ENCODE results near the gene B4GALNT4. TPM values are rescaled to one million over a fixed set of nuclear protein-coding genes. Genes with fewer than 3 reads are reported as not detected.
A peak's percentile ranks its signal among the peaks of the same experiment; 100 is the strongest.

Gene B4GALNT4
- total RNA-seq, 1 donor from 2014 or later: not detected

DNA sequence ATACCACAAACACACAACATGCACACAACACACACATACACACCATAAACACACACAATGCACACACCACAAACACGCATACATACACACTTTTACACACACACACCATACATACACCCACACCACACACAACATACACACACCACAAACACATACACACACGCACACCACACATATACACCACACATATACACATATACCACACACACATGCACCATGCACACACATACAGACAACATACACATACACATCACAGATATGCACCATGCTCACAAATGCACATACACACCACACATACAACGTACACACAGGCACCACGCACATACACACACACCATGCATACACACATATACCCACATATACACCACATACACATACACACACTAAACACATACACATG lies 11.7 kb upstream of the B4GALNT4 start:
- DNase-seq (ENCODE audit: low spot score): no peak

GRCh38 chr11:358129-358800 lies 11.0 kb upstream of the B4GALNT4 start:
- DNase-seq (ENCODE audit: low spot score): peak; percentile 84

DNA sequence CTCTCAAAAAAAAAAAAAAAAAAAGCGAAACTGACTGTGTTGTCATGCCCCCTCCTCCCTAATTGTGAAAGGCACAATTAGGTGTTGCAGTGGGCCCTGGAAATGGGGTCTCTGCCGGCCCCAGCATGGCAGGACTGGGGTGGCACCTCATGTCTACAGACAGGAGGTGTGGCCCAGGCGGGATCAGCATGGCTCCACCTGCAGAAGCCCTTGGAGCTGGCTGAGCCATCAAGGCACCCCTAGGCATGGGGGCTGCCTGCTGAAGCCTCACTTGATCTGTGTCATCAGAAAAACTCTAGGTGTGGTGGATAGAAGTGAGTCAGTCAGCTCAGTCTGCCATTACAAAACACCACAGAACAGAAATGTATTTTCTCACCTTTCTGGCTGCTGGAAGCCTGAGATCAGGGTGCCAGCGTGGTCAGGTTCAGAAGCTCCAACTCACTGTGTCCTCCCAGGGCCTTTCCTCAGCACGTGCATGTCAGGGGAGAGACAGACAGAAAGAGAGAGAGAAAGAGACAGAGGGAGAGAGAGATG lies 10.1 kb upstream of the B4GALNT4 start:
- peak; percentile 39 for DNase-seq (ENCODE audit: low spot score)

- DNase-seq (ENCODE audit: low spot score): peak; percentile 89
These were observed 8.7 kb upstream of the B4GALNT4 start for GRCh38 chr11:360326-361280.

DNA sequence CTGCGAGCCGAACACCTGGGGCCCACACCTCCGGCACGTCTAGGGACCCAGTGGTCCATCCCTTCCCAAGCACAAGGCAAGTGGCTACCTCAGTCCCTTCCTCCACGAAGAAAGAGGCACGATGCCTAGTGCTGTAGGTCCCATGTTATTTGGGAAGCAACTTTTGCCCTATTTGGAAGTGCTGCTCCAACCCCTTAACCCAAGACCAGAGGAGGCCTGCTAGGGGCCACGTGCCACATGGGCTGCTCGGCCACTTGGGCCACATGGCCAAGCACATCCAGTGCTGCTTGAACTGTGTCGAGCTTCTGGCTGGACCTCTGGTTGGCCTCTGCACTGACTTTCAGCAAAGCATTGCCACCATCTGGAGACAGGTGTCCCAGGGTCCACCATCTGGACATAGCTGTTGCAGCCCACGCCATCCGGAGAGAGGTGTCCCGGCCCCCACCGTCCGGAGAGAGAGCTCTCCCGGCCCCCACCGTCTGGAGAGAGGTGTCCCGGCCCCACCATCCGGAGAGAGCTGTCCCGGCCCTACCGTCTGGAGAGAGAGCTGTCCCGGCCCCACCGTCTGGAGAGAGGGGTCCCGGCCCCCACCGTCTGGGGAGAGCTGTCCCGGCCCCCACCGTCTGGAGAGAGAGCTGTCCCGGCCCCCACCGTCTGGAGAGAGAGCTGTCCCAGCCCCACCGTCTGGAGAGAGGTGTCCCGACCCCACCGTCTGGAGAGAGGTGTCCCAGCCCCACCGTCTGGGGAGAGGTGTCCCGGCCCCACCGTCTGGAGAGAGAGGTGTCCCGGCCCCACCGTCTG lies 6.5 kb upstream of the B4GALNT4 start:
- DNase-seq (ENCODE audit: low spot score): peak; percentile 85

GRCh38 chr11:363443-363805 lies 5.9 kb upstream of the B4GALNT4 start:
- peak; percentile 43 for DNase-seq (ENCODE audit: low spot score)

GRCh38 chr11:363948-364761 lies 5.1 kb upstream of the B4GALNT4 start:
- peak; percentile 90 for DNase-seq (ENCODE audit: low spot score)

DNA sequence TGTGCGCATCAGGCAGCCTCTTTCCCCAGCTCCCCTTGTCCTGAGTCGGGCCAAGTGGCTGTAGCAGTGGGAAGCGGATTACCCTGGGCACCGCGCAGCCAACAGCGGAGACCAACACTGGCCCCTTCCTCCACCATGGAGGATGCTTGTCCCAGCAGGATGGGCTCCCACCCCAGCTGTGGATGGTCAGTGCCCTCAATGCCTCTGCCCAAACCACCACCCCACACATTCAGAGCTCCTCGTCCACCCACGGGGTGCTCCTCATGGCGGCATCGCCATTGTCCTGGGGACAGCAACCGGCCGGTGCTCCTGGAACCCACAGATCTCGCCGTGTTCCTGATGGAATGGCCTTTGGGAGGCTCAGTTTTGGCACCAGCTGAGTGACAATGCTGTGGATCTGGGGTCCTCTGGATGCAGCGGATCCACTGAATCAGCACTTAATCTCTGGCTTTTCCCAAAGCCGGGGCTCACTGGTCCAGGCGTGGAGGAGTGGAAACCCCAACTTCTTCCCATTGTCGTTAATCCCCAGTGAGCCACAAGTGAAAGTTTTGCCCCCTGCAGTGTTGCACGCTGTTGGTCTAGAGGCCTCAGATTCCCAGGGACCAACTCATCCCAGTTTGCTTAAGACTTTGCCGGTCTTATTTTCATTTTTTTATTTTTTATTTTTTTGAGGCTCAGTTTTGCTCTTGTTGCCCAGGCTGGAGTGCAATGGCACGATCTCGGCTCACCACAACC lies 4.1 kb upstream of the B4GALNT4 start:
- no peak for DNase-seq (ENCODE audit: low spot score)

- no peak for DNase-seq (ENCODE audit: low spot score)
These were observed 3.5 kb upstream of the B4GALNT4 start for GRCh38 chr11:365831-366230.

DNA sequence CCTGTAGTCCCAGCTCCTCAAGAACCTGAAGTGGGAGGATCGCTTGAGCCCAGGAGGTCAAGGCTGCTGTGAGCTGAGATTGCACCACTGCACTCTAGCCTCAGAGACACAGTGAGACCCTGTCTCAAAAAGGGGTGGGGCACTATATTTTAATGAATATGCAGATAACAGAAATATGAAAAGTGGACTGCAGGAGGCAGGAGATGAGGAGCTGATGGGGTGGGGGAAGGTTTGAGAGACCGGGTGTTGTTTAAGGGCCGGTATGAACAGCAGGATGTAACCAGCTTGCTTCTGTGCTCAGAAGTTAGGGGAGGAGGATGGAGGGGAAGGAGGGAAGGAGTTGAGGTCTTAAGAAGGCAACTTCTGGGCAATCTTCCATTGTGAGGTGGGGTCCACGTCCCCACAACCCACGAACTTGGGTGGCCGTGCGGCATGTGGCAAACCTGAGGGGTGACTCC lies 1.3 kb upstream of the B4GALNT4 start:
- DNase-seq (ENCODE audit: low spot score): no peak

- no peak for DNase-seq (ENCODE audit: low spot score)
These were observed 624 bp upstream of the B4GALNT4 start for GRCh38 chr11:368414-369335.

DNA sequence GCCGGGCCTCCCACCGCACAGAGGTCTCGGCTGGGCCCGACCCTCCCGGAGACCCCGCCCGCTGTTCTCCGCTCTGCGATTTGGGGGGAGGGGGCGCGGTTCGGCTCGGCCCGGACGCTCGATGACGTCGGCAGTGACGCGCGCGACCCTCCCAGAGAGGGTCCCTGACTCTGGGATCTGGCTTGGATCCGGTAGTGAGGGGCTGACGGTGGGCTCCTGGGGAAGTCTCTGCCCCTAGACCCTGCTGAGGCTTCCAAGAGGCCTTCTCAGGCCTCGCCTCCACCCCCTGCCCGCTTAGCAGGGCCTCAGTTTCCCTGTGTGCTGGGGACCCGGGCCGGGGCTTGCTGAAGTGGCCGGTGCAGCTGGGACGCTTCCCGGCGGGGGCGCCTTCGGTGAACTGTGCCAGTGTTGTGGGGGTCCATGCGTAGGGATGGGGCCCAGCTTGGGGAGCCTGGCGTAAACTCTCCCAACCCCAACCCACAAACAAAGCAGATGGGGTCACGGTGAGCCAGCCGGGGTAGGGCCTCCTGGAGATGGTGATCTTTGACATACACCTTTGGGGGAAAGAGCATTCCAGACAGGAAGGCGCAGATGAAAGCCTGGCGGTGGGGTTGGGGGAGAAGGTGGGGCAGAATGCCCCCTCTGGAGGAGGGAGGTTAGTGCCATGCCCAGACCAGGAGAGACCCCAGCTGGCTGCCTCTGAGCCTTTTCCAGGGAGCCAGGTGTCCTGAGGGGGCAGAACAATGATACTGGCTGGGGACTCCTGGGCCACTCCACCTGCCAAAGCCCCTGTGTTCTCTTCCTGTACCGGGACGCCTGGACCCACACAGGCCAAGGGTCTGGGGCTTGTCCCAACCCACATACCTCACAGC lies 1.0 kb downstream of the B4GALNT4 start:
- DNase-seq (ENCODE audit: low spot score): no peak

DNA sequence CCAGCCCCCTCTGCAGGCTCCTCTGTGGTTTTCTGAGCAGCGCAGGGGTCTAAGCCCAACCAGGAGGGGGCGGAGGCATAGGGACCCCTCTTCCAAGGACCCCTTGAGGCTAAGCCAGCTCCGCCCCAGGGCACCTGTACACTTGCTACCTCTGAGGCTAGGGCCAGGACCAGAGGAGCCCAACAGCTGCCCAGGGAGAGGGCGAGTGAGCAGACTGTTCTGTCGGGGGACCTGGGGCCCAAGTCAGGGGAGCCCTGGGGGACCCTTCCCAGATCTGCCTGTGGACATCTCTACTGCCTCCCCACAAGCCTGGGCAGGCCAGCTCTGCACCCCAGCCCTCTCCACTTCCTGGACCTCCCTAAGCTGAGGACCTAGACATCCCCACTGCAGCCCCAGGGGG lies 1.8 kb downstream of the B4GALNT4 start:
- DNase-seq (ENCODE audit: low spot score): no peak

- no peak for DNase-seq (ENCODE audit: low spot score)
These were observed 2.7 kb downstream of the B4GALNT4 start for GRCh38 chr11:371716-372590.

- no peak for DNase-seq (ENCODE audit: low spot score)
These were observed 3.8 kb downstream of the B4GALNT4 start for GRCh38 chr11:372809-373715.
